ENCODE measurements around the gene DR1. TPM values are rescaled to one million over a fixed set of nuclear protein-coding genes. Genes with fewer than 3 reads are reported as not detected.
A peak's percentile ranks its signal among the peaks of the same experiment; 100 is the strongest.

The DR1 gene
- total RNA-seq, 2 experiments from 2014 or later = 84.2 to 85.7 TPM

DNA sequence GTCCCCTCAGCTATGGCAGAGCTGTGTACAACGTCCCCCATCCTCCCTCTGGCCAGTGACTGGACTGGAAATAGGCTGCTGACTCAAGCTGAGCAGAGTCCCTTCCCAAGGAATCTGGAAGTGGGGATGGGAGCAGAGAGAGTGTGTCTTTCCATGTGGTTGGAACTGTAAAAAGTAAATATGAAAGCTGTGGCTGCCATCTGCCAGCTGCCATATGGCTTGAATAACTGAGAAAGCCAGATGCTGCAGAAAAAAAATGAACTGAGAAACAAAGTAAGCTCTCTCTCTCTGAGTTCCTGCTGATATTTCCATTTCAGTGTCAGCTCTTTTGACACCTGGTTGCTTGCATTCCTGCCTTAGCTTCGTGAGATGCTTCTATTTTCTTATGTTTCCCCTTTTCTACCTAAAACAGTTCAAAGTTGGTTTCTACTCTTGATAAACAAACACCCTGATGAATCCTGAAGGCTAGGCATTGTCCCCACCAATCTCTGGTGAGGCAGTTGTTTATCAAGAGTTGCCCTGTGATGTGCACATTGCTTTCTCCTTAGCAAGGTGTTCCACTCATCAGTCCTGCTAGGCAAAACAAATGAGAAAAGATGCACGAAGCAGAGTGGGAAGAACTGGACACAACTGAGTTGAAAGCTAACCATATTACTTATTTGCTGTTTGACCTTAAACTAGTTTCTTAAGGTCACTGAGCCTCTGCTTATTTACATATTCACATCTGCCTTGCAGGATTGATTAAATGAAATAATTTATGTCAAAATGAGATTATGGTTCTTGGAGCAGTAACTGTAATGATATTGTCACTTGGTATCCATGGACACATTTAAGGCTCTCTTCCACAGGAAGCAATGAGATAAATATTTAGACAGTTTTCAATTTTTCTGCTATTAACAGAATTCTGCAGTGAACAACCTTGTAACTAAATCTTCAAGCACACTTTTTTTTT lies 16.6 kb upstream of the DR1 start:
- peaks cover 2% of the 10 kb centered on the region for H3K4me1 Mint-ChIP-seq
- peaks cover 6% of the 10 kb centered on the region for H3K36me3 Mint-ChIP-seq
- POLR2A ChIA-PET = interaction anchor here (0.6 to 1.4 kb wide), 2 partner anchors 13 to 17 kb away, joined by 3 read pairs; partner anchors contain the start of gene DR1
- DNase-seq = no peak
- no peaks in the 10 kb centered on the region for H3K27me3 Mint-ChIP-seq
- no peaks in the 10 kb centered on the region for H3K9me3 Mint-ChIP-seq
- no peak for ATAC-seq (ENCODE audit: low read depth)
- H3K27ac Mint-ChIP-seq = no peak overlapping the region
- no peak overlapping the region for H3K4me3 Mint-ChIP-seq

DNA sequence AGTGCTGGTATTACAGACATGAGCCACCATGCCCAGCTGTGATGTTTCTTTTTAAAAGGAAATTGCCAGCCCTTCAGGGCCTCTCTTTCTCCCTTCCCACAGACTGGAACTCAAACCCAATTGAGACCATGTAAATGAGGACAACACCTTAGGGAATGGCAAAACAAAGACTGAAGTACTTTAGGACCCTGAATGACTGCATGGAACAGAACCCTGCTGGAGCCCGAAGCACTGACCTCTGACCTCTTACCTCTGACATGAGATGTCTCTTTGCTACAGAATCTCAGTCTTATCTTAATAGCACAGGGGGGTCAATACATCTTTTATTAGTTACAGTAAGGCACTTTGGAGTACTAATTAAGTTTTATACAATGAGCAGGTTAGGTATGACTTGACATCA lies 15.5 kb upstream of the DR1 start:
- Mint-ChIP-seq H3K36me3 (peaks cover 3% of the 10 kb centered on the region), H3K27me3 (no peaks in the 10 kb centered on the region), H3K27ac (no peak overlapping the region), H3K4me3 (no peak overlapping the region), H3K4me1 (peaks cover 2% of the 10 kb centered on the region), H3K9me3 (no peaks in the 10 kb centered on the region)
- DNase-seq (no peak), ATAC-seq (ENCODE audit: low read depth) (no peak)
- POLR2A ChIA-PET = interaction anchor here (1.4 kb wide), 1 partner anchor 15 kb away, joined by 3 read pairs; the partner anchor contains the start of gene DR1

DNA sequence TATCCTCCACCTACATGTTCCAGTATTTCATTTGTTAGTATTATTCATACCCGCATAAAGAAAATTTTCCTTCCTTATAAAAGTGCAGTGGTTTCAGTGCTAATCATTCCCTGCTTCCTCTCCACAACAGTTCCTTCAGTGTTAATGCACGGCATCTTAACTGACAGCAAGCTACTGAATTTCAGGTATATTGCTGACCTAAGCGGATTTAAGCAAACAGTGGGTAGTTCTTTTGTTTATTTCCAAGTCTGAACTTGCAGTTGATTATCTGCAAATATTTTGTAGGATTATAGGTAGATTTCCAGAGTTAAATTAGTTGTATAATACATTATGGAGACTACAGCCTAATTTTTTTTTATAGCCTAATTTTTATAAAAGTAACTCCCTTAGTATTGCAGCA lies 15.1 kb upstream of the DR1 start:
- DNase-seq (no peak), ATAC-seq (ENCODE audit: low read depth) (no peak)
- Mint-ChIP-seq H3K4me3 (no peak overlapping the region), H3K4me1 (peaks cover 2% of the 10 kb centered on the region), H3K27ac (no peak overlapping the region), H3K9me3 (no peaks in the 10 kb centered on the region), H3K36me3 (peaks cover 3% of the 10 kb centered on the region), H3K27me3 (no peaks in the 10 kb centered on the region)
- POLR2A ChIA-PET = no interaction called here

DNA sequence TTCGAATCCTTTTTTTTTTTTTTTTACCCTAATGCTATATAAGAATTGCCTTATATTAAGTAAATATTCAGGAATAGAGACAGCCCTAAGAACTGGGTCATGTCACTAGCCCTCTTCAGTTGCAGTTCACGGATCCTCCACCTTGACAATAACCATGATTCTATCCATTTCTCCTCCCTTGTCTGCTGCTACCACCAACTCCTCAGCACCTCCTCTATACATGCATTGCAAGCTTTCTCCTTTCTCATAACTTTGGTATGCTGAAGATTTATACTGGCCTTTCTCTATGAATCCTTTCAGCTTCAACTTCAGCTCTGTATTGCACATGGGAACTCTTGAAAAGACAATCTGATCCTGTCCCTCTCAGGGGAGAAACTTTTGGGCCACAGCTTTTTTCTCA lies 14.3 kb upstream of the DR1 start:
- peaks cover 3% of the 10 kb centered on the region for H3K36me3 Mint-ChIP-seq
- POLR2A ChIA-PET = no interaction called here
- H3K9me3 Mint-ChIP-seq = no peaks in the 10 kb centered on the region
- H3K4me1 Mint-ChIP-seq = peaks cover 2% of the 10 kb centered on the region
- no peak overlapping the region for H3K27ac Mint-ChIP-seq
- DNase-seq = no peak
- ATAC-seq (ENCODE audit: low read depth) = no peak
- no peak overlapping the region for H3K4me3 Mint-ChIP-seq
- no peaks in the 10 kb centered on the region for H3K27me3 Mint-ChIP-seq

DNA sequence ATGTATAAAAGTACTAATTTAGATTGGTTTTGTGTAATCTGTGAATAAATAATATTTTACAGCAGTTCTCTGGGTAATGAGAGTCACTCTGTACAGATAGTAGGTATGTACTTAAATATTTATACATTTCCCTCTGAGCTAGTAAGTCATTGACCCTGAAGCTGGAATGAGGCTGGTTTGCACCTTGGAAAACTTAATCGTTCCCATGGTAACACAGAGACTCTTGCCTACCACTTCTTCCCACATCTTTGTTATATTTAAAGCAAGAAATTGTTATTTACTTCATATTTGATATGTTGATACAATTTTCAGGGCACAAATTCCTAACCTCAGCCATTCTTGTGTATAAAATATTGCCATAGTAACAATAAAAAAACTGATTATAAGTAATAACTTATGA lies 13.3 kb upstream of the DR1 start:
- POLR2A ChIA-PET = no interaction called here
- DNase-seq = no peak
- no peak for ATAC-seq (ENCODE audit: low read depth)
- H3K4me3 Mint-ChIP-seq = no peak overlapping the region
- peaks cover 10% of the 10 kb centered on the region for H3K36me3 Mint-ChIP-seq
- H3K9me3 Mint-ChIP-seq = no peaks in the 10 kb centered on the region
- no peak overlapping the region for H3K27ac Mint-ChIP-seq
- peaks cover 2% of the 10 kb centered on the region for H3K4me1 Mint-ChIP-seq
- no peaks in the 10 kb centered on the region for H3K27me3 Mint-ChIP-seq

DNA sequence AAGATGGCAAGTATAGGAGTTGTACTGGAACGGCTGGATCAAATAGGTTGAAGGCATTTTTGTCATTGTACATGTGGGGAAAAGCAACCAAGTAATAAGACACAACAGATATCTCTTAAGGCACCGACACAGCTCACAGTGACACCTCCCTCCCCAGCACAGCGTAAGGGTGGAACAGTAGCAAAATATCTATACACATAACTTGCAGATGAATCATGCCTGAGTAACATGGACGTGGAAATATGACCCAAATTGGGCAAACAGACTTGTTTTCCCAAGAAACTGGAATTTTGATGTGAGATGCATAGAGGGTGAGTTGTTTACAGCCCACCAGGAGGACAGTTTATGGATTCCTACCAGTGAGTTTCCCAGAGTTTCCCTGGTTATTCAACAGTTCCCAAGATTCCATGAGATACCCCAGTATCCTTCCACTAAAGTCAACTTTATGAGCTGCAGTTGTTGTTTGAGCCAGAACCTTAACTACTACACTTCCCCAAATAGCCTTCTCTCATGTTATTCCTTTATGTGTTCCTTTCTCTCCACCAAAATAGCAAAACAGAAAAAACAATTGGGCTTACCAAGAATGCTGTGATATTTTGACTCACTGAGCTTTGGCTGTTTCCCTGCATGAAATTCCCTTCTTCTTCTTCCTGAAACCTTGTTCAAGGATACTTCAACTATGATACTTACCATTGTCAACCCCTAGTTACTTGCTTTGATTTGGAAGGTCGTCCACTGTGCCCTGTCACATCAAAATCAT lies 7.1 kb upstream of the DR1 start:
- Mint-ChIP-seq H3K4me3 (no peak overlapping the region), H3K27me3 (no peaks in the 10 kb centered on the region), H3K4me1 (no peaks in the 10 kb centered on the region), H3K27ac (no peak overlapping the region), H3K9me3 (no peaks in the 10 kb centered on the region), H3K36me3 (peaks cover 21% of the 10 kb centered on the region)
- DNase-seq = no peak
- no peak for ATAC-seq (ENCODE audit: low read depth)
- POLR2A ChIA-PET = no interaction called here

DNA sequence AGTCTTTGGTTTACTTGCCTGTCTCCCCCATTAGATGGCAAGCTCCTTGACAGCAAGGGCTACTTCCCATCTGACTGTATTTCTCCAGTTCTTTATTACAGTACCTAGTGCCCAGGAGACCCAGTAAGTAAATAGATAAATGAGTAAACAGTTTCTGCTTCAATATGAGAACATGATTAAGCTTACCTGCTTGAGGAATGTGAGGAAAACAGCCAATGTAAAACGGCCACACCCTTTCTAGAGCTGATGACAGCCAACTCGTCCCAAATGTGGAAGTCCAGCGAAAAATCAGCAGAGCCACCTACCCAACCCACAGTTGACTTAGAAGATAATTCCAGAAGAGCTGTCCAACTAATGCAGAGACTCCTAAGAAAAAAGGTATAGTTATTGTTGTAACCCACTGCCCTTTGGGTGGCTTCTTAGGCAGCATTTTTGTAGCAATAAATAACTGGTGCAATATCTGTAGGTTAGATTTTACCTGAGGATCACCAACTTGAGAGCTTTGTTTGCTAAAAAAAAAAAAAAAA lies 6.5 kb upstream of the DR1 start:
- POLR2A ChIA-PET = no interaction called here
- no peaks in the 10 kb centered on the region for H3K4me1 Mint-ChIP-seq
- H3K27ac Mint-ChIP-seq = no peak overlapping the region
- DNase-seq (no peak), ATAC-seq (ENCODE audit: low read depth) (no peak)
- no peak overlapping the region for H3K4me3 Mint-ChIP-seq
- no peaks in the 10 kb centered on the region for H3K27me3 Mint-ChIP-seq
- H3K36me3 Mint-ChIP-seq = peaks cover 21% of the 10 kb centered on the region
- H3K9me3 Mint-ChIP-seq = no peaks in the 10 kb centered on the region

DNA sequence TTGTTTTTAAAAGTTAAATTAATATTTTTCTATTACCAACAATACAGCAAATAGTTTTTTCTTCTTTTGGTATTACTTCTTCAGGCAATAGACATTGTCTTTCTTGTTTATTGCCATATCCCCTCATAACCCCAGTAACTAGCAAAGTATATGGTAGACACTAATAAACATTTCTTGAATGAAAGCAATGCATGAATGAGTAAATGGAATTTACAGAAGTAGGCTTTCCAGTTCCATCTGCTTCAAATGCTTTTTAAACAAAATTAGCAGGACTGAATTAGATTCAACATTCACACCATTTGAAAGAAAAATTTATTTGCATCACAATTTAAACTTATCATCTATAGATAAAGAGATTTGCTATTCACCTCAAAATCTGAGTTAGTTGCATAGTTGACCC lies 5.6 kb upstream of the DR1 start:
- DNase-seq = no peak
- POLR2A ChIA-PET = no interaction called here
- Mint-ChIP-seq H3K27ac (no peak overlapping the region), H3K36me3 (peaks cover 21% of the 10 kb centered on the region), H3K27me3 (no peaks in the 10 kb centered on the region), H3K4me3 (no peak overlapping the region), H3K4me1 (peaks cover 3% of the 10 kb centered on the region), H3K9me3 (no peaks in the 10 kb centered on the region)
- no peak for ATAC-seq (ENCODE audit: low read depth)

DNA sequence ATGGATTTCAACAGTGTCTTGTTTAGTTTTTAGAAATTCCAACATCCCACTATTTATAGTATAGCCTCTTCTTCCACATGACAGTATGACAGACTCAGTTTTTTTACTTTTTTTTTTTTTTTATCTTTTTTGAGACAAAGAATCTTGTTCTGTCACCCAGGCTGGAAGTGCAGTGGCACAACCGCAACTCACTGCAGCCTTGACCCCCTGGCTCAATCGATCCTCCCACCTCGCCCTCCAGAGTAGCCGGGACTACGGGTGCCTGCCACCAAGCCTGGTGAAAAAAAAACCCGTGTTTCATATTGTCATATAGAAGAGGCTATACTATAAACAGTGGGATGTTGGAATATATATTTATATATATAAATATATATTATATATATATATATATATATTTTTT lies 1.2 kb upstream of the DR1 start:
- no peak overlapping the region for H3K4me3 Mint-ChIP-seq
- H3K27me3 Mint-ChIP-seq = no peaks in the 10 kb centered on the region
- ATAC-seq (ENCODE audit: low read depth) = no peak
- H3K36me3 Mint-ChIP-seq = peaks cover 16% of the 10 kb centered on the region
- H3K4me1 Mint-ChIP-seq = peaks cover 13% of the 10 kb centered on the region
- DNase-seq = no peak
- H3K9me3 Mint-ChIP-seq = no peaks in the 10 kb centered on the region
- POLR2A ChIA-PET = interaction anchor here (0.7 to 2.5 kb wide), 7 partner anchors 11 to 535 kb away, joined by 3 to 29 read pairs (median 4); partner anchors contain the start of genes DNTTIP2 and MTF2
- no peak overlapping the region for H3K27ac Mint-ChIP-seq

DNA sequence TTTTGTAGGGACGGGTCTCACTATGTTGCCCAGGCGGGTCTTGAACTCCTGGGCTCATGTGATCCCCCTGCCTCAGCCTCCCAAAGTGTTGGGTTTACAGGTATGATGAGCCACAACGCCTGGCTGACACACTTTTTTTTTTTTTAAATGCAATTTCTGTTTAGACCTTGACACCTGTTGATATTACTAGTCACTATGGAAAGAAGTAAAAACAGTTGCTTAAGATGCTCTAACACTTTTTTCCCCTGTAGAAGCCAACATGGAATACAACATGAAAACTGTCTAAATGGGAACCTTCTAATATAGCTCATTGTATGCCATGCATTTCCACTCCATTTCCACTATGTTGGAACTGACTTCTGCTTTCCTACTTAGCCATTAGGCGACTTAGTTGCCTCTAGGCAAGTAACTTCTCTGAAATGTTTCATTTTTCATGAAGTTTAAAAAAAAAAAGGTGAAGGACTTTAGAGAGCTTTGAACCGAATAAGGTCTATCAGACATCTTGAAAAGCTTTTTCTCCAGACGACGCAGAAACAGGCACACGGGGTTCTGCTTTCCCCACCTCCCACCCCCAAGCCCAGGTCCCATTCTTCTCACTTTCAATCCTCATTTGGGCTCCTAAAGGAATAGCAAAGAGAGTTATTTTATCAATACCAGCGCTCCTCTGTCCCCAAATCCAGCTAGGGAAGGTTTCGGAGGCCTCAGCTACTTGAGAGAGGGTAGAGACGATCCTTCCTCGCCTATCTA lies 648 bp upstream of the DR1 start:
- Mint-ChIP-seq H3K9me3 (no peaks in the 10 kb centered on the region), H3K4me1 (peaks cover 17% of the 10 kb centered on the region), H3K27ac (peak overlapping the region; percentile 96), H3K27me3 (no peaks in the 10 kb centered on the region), H3K36me3 (peaks cover 19% of the 10 kb centered on the region), H3K4me3 (peak overlapping the region; percentile 96)
- peak; percentile 10 for ATAC-seq (ENCODE audit: low read depth)
- no peak for DNase-seq
- POLR2A ChIA-PET = interaction anchor here (0.7 to 2.5 kb wide), 15 partner anchors 9 to 534 kb away, joined by 3 to 29 read pairs (median 4); partner anchors contain the start of genes DIPK1A, DNTTIP2, MTF2 and TMED5

DNA sequence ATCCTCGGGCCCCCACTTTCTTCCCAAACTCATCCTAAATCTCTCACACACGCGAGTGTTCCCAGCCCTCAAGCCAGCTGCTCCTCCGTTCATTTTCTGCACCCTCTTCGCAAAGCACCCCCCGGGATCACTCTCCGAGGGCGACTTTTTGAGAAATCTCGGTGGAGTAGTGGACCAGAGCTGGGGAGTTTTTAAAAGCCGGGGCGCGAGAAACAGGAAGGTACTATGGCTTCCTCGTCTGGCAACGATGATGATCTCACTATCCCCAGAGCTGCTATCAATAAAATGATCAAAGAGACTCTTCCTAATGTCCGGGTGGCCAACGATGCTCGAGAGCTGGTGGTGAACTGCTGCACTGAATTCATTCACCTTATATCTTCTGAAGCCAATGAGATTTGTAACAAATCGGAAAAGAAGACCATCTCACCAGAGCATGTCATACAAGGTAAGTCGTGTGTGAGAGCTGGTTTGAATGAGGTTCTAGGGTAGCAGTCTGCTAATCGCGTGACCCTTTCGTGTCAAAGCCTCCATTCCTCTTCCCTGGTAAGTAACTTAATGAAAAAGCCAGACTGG lies 800 bp downstream of the DR1 start:
- Mint-ChIP-seq H3K4me1 (peaks cover 25% of the 10 kb centered on the region), H3K4me3 (peak overlapping the region; percentile 96), H3K27ac (peak overlapping the region; percentile 96), H3K36me3 (peaks cover 25% of the 10 kb centered on the region), H3K27me3 (no peaks in the 10 kb centered on the region), H3K9me3 (no peaks in the 10 kb centered on the region)
- DNase-seq (no peak), ATAC-seq (ENCODE audit: low read depth) (peak; percentile 38)
- POLR2A ChIA-PET = interaction anchor here (1.8 to 2.5 kb wide), 5 partner anchors 10 to 533 kb away, joined by 6 to 29 read pairs (median 13); partner anchors contain the start of genes DIPK1A, DNTTIP2 and MTF2

DNA sequence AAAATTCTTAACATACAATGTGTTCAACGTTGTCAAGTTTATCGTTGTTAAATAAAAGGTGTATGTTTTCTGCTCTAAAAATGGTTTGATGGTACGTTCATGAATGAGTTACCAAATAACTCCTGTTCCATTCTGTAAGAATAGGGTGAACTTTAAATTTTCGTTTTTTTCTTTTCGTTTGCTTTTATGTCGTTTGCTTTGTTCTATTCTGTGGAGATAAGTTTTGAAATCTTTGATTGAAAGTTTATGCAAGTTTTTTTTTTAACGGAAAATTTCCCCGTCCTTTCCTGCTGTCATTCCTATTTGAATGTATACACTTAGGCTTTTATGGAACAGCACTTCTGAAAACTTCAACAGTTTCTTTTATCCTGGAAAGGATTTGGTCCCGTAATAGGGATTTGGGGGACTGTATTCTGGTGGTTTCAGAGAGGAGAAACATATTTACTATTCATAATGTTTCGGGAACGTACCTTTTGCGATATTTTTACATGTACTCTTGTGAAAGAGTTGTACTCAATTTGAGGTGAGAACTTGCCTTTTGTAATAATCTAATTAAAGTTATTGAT lies 1.7 kb downstream of the DR1 start:
- no peaks in the 10 kb centered on the region for H3K9me3 Mint-ChIP-seq
- H3K4me1 Mint-ChIP-seq = peaks cover 28% of the 10 kb centered on the region
- peaks cover 29% of the 10 kb centered on the region for H3K36me3 Mint-ChIP-seq
- ATAC-seq (ENCODE audit: low read depth) (no peak), DNase-seq (no peak)
- POLR2A ChIA-PET = interaction anchor here (2.5 kb wide), 1 partner anchor 268 kb away, joined by 29 read pairs; the partner anchor contains the start of gene MTF2
- peak overlapping the region; percentile 96 for H3K27ac Mint-ChIP-seq
- peak overlapping the region; percentile 96 for H3K4me3 Mint-ChIP-seq
- H3K27me3 Mint-ChIP-seq = no peaks in the 10 kb centered on the region

Measured in activated naive CD8-positive, alpha-beta T cell treated with anti-CD3 and anti-CD28 coated beads, Interleukin-2, amount 10 ng/mL, durations not matched to agents 7 days and 5 days (primary cell).